GM19455 (cell line): ENCODE data around the gene COL15A1.

Source experiments
- ATAC-seq: cut with Tn5 transposase; IDR thresholded peaks from one replicate; pipeline ENCODE4 v1.9.1; 2021; ENCODE audit not compliant: unreplicated experiment

The COL15A1 gene

DNA sequence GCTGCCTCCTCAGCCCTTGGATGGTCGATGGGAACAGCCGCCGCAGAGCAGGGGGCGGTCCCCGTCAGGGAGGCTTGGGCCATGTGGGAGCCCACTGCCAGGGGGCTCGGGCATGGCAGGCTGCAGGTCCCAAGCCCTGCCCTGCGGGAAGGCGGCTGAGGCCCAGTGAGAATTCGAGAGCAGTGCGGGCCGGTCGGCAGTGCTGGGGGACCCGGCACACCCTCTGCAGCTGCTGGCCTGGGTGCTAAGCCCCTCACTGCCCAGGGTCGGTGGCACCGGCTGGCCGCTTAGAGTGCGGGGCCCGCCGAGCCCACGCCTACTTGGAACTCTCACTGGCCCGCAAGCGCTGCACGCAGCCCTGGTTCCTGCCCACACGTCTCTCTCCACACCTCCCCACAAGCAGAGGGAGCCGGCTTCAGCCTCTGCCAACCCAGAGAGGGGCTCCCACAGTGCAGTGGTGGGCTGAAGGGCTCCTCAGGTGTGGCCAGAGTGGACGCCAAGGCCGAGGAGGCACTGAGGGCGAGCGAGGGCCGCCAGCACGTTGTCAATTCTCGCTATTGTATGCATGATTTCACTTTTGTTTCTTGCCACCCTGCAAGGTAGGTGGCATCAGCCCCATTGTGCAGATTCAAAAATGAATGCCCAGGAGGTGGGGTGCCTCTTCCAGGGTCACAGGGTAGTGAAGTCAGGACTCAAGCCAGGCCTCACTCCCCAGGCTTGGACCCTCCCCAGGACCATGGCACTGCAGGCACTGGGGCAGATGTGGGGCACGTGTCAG is 48.6 kb downstream of the COL15A1 start:
- no peak for ATAC-seq

GRCh38 chr9:98992885-98993569 is 49.3 kb downstream of the COL15A1 start:
- no peak for ATAC-seq

- no peak for ATAC-seq
Measured at GRCh38 chr9:98993570-98993945, 49.9 kb downstream of the COL15A1 start.

DNA sequence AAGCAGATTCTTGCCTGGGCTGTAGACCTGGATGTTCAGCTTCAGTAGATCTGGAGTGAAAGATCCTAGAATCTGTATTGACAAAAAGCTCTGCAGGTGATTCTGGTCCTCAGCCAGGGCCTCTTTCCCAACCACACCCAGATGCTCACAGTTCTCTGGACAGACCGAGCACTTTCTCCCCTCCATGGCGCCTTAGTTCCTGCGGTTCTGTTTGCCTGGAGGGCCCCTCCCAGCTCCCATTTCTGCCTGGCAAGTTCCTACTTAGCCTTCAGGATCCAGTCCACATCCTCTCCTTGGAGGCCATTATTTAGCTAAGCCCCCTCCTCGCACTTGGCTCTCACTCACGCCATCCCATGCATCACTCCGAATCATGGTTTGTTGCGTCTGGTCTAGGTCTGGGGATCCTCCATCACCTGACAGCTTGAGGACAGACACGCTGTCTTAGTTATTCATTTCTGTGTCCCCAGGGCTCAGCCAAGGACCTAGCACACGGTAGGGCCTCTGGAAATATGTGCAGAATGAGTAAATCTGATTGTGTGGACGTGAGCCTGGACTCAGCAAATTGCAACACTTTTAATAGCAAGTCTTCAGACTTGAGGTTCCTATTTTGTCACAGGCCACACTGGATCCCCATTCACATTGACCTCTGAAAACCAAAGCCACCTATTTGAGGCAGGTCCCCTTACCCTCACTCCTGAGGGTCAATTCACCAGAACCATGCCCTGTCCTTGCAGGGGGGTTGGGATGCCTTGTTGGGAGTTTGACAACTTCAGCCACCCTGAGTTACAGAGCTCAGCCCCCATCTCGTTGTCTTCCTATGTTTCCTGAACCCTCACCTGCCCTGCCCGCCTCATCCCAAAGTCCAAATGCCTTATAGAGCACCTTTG is 50.7 kb downstream of the COL15A1 start:
- ATAC-seq, result no peak

- ATAC-seq, result no peak
Measured at GRCh38 chr9:98995059-98995671, 51.5 kb downstream of the COL15A1 start.

- no peak for ATAC-seq
Measured at GRCh38 chr9:98995971-98996504, 52.3 kb downstream of the COL15A1 start.

DNA sequence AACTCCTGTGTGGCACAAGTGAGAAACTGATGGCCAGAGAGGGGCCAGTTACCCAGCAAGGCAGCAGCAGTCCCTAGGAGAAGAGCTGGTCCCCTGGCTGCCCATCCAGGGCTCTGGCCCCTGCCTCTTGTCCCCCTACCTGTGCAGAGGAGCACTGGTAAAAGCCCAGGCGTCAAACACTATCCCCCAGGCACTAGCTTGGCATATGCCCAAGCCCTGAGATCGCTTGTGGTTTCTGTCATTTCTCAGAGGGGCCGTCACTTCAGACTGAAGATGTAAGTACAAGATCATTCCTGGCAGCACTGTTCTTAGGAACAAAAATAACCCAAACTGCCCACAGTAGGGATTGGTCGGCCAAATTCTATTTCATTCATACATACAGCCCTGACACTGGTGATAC is 53.9 kb downstream of the COL15A1 start:
- ATAC-seq, result no peak

- no peak for ATAC-seq
Measured at GRCh38 chr9:98998441-98999151, 54.9 kb downstream of the COL15A1 start.

- no peak for ATAC-seq
Measured at GRCh38 chr9:98999152-98999525, 55.4 kb downstream of the COL15A1 start.

- peak; percentile 55 for ATAC-seq
Measured at GRCh38 chr9:99000476-99001395, 57.0 kb downstream of the COL15A1 start.

DNA sequence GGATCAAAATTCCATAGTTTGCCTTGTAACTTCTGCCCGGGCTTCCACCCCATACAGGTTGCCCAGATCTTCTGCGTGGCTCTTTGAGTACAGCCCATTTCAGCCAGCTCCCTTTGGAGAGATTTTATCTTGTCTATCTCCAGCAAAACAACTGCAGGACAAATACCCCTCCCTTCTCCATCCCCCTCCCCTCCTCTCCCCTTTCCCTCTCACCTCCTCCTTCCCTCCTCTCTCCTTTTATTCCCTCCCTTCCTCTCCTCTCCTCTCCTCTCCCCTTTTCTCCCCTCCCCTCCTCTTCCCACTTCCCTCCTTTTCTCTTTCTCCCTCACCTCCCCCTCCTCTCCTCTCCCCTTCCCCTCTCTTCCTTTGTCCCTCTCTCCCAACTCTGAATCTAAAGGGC is 58.2 kb downstream of the COL15A1 start:
- ATAC-seq, result no peak

DNA sequence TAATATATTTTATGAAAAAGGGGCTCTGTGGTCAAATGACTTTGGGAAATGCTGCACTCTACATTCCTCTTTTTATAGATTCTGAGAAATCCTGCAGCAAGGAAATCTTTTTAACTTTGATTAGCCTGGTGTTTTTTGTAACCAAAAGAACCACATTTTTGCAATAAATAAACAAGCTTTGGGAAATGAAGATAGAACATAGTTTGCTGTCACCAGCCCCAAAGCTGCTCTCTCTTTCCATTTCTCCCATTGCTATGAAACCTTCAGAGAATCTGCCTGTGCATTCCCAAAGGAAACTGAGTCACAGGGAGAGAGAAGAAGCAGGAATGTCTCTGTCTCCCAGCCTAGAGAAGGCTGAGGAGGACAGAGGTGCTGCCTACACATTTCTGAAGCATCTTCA is 59.0 kb downstream of the COL15A1 start:
- ATAC-seq, result no peak

DNA sequence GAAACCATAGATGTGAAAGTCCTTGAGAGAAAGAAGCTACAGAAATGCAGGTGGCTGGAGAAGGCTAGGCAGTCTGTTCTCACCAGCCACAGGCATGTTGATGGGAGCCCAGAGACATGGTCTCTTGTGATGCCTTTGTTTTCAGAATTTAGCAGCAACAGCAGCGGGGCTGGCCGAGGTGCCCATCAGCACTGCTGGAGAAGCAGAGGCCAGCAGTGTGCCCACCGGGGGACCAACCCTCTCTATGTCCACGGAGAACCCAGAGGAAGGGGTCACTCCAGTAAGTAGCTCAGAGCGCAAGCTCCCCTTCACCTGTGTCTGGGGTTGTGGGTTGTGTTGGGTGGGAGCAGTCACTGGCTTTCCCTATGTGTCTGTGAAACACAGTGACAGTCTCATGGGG is 59.6 kb downstream of the COL15A1 start:
- no peak for ATAC-seq

DNA sequence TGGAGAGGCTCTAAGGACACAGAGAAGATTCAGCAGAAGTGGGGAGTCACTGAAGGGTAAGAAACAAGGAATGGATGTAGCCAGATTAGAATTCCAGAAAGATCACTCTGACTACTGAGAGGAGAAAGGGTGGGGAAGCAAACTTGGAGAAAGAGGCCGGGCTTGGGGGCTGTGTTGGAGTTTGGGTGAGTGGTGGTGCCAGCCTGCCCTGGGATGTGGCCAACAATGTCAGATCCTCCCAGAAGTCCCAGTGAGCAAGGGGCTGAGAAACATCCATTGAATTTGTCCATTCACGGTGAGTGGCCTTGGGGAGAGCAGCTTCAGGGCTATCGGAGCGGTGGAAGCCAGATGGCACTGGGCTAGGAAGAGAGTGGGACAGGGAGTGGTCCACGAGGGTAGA is 60.4 kb downstream of the COL15A1 start:
- ATAC-seq, result no peak

DNA sequence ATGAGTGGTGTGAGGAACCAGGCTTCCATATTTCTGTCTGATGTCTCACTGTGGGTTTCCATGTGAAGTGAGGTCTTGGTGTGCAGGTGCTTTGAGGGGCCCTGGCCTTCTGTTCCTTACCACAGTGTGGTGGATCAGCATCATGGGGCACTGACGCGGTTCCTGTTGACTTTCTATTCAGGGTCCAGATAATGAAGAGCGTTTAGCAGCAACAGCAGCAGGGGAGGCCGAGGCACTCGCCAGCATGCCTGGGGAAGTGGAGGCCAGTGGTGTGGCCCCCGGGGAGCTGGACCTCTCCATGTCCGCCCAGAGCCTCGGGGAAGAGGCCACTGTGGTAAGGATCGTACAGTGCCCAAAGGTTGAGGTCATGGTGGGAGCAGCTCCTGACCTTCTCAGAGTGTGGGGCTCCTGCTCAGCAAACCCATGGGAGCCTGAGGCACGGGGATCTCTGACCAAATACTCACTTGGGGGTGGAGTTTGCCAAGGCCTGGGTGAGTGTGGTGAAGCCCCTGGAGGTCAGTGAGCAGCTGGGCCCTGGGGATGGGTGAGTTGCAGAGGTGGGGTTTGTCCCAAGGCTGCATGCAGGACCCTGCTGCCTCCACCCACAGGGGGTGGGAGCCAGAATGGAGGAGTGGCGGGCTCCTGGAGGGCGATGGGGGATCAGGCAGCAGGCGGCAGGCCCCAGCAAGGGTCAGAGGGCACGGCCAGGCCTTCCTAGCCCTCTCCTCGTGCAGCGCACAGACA is 61.2 kb downstream of the COL15A1 start:
- no peak for ATAC-seq

DNA sequence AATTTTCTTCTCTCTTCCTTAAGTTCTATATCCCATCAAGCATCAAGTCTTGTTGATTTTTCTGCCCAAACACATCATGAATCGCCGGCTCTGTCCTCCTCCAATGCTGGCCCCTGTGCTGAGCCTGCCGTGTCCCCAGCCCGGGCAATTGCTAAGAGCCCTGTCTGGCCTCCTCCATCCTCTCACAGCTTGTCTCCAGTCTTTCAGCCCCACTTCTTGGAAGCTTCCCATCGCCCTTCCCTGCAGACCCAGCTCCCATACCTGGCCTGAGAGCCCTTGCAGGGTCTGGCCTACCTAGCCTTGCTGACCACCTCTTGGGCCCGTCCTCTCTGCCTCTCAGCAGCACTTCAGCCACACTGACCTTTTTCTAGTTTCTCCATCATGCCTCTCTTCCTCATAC is 61.9 kb downstream of the COL15A1 start:
- ATAC-seq, result no peak

DNA sequence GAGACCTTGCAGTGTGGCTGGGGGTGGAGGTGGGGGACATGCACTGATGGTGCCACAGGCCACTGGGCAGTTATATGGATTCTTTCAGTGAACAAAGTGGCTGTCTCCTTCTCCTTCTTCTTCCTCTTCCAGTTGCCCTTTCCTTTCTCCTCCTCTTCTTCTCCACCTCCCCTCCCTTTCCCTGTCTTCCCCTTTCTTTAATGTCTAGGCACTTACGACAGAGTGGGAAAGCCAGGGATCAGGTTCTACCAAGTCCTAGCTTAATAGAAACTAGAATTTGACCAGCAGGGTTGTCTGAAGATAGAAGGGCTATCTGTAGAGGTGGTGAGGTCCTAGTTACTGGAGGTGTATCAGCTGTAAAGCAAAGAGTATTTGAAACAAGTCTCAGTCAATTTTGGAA is 62.8 kb downstream of the COL15A1 start:
- ATAC-seq, result no peak

DNA sequence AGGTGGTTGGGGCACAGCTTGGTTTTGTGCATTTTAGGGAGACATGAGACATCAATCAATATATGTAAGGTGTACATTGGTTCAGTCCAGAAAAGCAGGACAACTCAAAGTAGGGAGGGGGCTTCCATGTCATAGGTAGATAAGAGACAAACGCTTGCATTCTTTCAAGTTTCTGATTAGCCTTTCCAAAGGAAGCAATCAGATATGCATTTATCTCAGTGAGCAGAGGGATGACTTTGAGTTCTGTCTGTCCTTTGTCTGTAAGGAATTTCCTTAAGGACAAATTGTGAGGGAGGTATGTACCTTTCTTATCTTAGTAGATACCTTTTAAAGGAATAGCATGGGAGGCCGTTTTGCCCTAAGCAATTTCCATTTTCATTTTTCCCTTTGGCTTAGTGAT is 63.3 kb downstream of the COL15A1 start:
- no peak for ATAC-seq

DNA sequence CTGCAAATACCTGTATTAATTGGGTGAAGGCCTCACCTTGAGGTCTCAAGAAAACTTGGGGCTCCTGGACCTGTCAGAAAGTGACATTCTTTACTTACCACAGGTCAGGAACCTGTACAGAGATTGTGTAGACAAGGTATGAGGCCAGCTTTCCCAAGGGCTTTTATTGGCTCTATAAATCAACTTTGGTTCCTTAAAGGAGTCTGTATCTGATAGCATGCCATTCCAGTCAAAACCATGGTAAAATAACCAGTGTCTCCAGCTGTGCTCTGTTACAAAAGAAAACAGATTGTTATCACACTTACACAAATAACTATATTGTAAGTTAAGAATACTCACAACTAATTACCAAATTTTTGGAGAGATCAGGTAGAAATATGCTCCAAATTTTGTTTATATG is 64.5 kb downstream of the COL15A1 start:
- no peak for ATAC-seq
